H9 (cell line): ENCODE measurements around the gene DENND5B. TPM values are rescaled to one million over a fixed set of nuclear protein-coding genes. Genes with fewer than 3 reads are reported as not detected.

Experiments
- DNase-seq: peaks from one replicate; pipeline ENCODE4 v3.0.0-alpha.2; 2017
- H2AFZ ChIP-seq: one replicate; pipeline ENCODE4 v1.6.1; 2013; ENCODE audit warnings: mild to moderate bottlenecking, low read length, control low read depth, moderate library complexity
- H2AK5ac ChIP-seq: 2 replicates; pipeline ENCODE4 v1.6.1; 2013; ENCODE audit warnings: low read length, control low read depth, mixed read lengths; ENCODE audit not compliant: insufficient read length
- H2BK120ac ChIP-seq: one replicate; pipeline ENCODE4 v1.6.1; 2013; ENCODE audit warnings: low read depth, mild to moderate bottlenecking, low read length, control low read depth, inconsistent platforms; ENCODE audit not compliant: poor library complexity, severe bottlenecking
- H2BK12ac ChIP-seq: 2 replicates; pipeline ENCODE4 v1.6.1; 2013; ENCODE audit warnings: low read length, control low read depth, mixed read lengths, low read depth; ENCODE audit not compliant: insufficient read length
- H2BK15ac ChIP-seq: 2 replicates; pipeline ENCODE4 v1.6.1; 2013; ENCODE audit warnings: low read depth, low read length, control low read depth
- H2BK20ac ChIP-seq: one replicate; pipeline ENCODE4 v1.6.1; 2013; ENCODE audit warnings: low read depth, mild to moderate bottlenecking, low read length, control low read depth, inconsistent platforms; ENCODE audit not compliant: poor library complexity, severe bottlenecking
- H2BK5ac ChIP-seq: 2 replicates; pipeline ENCODE4 v1.6.1; 2013; ENCODE audit warnings: low read length, control low read depth, mixed read lengths; ENCODE audit not compliant: insufficient read length
- H3K14ac ChIP-seq: 2 replicates; pipeline ENCODE4 v1.6.1; 2013; ENCODE audit warnings: low read length, control low read depth; ENCODE audit not compliant: insufficient read depth
- H3K18ac ChIP-seq: 2 replicates; pipeline ENCODE4 v1.6.1; 2013; ENCODE audit warnings: low read depth, mild to moderate bottlenecking, mixed read lengths, low read length, control low read depth; ENCODE audit not compliant: insufficient read length
- H3K23ac ChIP-seq: 2 replicates; pipeline ENCODE4 v1.6.1; 2013; ENCODE audit warnings: low read length, control low read depth, mixed read lengths, low read depth; ENCODE audit not compliant: insufficient read length
- H3K23me2 ChIP-seq: 2 replicates; pipeline ENCODE4 v1.6.1; 2013; ENCODE audit warnings: low read depth, mild to moderate bottlenecking, mixed read lengths, low read length, control low read depth; ENCODE audit not compliant: insufficient read length, poor library complexity, severe bottlenecking
- H3K27ac ChIP-seq: 2 replicates; pipeline ENCODE4 v1.5.1; 2013; ENCODE audit warnings: low read length, control low read depth, mixed read lengths, low read depth; ENCODE audit not compliant: insufficient read length
- H3K27me3 ChIP-seq: 2 replicates; pipeline ENCODE4 v1.6.1; 2013; ENCODE audit warnings: low read length, control low read depth, inconsistent platforms; ENCODE audit not compliant: insufficient read depth
- H3K4ac ChIP-seq: 2 replicates; pipeline ENCODE4 v1.6.1; 2013; ENCODE audit warnings: low read depth, mild to moderate bottlenecking, control low read depth, inconsistent platforms, low read length, moderate library complexity
- H3K4me1 ChIP-seq: 2 replicates; pipeline ENCODE4 v1.6.1; 2013; ENCODE audit warnings: low read length, control low read depth, inconsistent platforms; ENCODE audit not compliant: insufficient read depth
- H3K4me2 ChIP-seq: 2 replicates; pipeline ENCODE4 v1.6.1; 2013; ENCODE audit warnings: low read length, control low read depth, mixed read lengths; ENCODE audit not compliant: insufficient read length, insufficient read depth
- H3K56ac ChIP-seq: 2 replicates; pipeline ENCODE4 v1.6.1; 2013; ENCODE audit warnings: low read depth, mild to moderate bottlenecking, mixed read lengths, low read length, control low read depth; ENCODE audit not compliant: insufficient read length
- H3K79me1 ChIP-seq: 2 replicates; pipeline ENCODE4 v1.6.1; 2013; ENCODE audit warnings: low read depth, mild to moderate bottlenecking, moderate library complexity, low read length, control low read depth, inconsistent platforms; ENCODE audit not compliant: insufficient read depth, poor library complexity, severe bottlenecking
- H3K79me2 ChIP-seq: 2 replicates; pipeline ENCODE4 v1.6.1; 2013; ENCODE audit warnings: low read length, control low read depth, inconsistent platforms; ENCODE audit not compliant: insufficient read depth
- H3K9ac ChIP-seq: 2 replicates; pipeline ENCODE4 v1.6.1; 2013; ENCODE audit warnings: low read length, control low read depth, mixed read lengths; ENCODE audit not compliant: insufficient read length; ENCODE audit errors: extremely low read depth
- H3K9me3 ChIP-seq: one replicate; pipeline ENCODE4 v1.6.1; 2013; ENCODE audit warnings: low read depth, low read length, inconsistent platforms; ENCODE audit not compliant: control insufficient read depth
- H3T11ph ChIP-seq: one replicate; pipeline ENCODE4 v1.6.1; 2013; ENCODE audit warnings: mild to moderate bottlenecking, low read length, control low read depth, inconsistent platforms
- H4K20me1 ChIP-seq: one replicate; pipeline ENCODE4 v1.6.1; 2013; ENCODE audit not compliant: control insufficient read depth, insufficient read length, insufficient read depth
- H4K5ac ChIP-seq: 2 replicates; pipeline ENCODE4 v1.6.1; 2013; ENCODE audit warnings: low read depth, mild to moderate bottlenecking, mixed read lengths, low read length, control low read depth; ENCODE audit not compliant: insufficient read length
- H4K8ac ChIP-seq: replicated peaks from 2 replicates; pipeline ENCODE4 v1.6.1; 2013; ENCODE audit warnings: low read length, control low read depth, mixed read lengths, low read depth; ENCODE audit not compliant: insufficient read length
- H4K91ac ChIP-seq: 2 replicates; pipeline ENCODE4 v1.6.1; 2013; ENCODE audit warnings: low read depth, mild to moderate bottlenecking, moderate library complexity, mixed read lengths, low read length, control low read depth; ENCODE audit not compliant: insufficient read length
- H3K27ac Mint-ChIP-seq, 3 experiments: 2 replicates in 2 of 3; 3 replicates in 1 of 3; pipeline ENCODE4 v1.8.0; 2020 to 2021; ENCODE audit warnings: mixed read lengths in 3 of 3, mild to moderate bottlenecking in 1 of 3, moderate library complexity in 1 of 3
- H3K27me3 Mint-ChIP-seq: 2 replicates; pipeline ENCODE4 v1.8.0; 2021; ENCODE audit warnings: low read depth, mild to moderate bottlenecking, moderate library complexity, mixed read lengths
- H3K36me3 Mint-ChIP-seq, 3 experiments: 2 replicates in 2 of 3; 3 replicates in 1 of 3; pipeline ENCODE4 v1.8.0; 2020 to 2021; ENCODE audit warnings: low read depth in 3 of 3, mixed read lengths in 3 of 3; ENCODE audit not compliant: insufficient read depth in 1 of 3
- H3K4me1 Mint-ChIP-seq, 2 experiments: 2 replicates each; pipeline ENCODE4 v1.8.0; 2020; ENCODE audit warnings: mixed read lengths in 2 of 2
- H3K4me3 Mint-ChIP-seq, 2 experiments: 2 replicates in 1 of 2; 3 replicates in 1 of 2; pipeline ENCODE4 v1.8.0; 2020 to 2021; ENCODE audit warnings: mild to moderate bottlenecking in 2 of 2, mixed read lengths in 2 of 2, moderate library complexity in 1 of 2
- H3K9me3 Mint-ChIP-seq, 2 experiments: 2 replicates in 1 of 2; 3 replicates in 1 of 2; pipeline ENCODE4 v1.8.0; 2020; ENCODE audit warnings: mild to moderate bottlenecking in 2 of 2, mixed read lengths in 2 of 2, moderate library complexity in 1 of 2
- WGBS: extraction: QIAGEN DNeasy Blood & Tissue Kit; methylation state at CpG from one replicate; pipeline ENCODE4 v1.1.7; 2013; ENCODE audit warnings: missing lambda C conversion rate, low lambda C conversion rate, mixed read lengths; ENCODE audit not compliant: insufficient read length; ENCODE audit errors: extremely low coverage; 5-methylcytosine and 5-hydroxymethylcytosine counted together
- total RNA-seq: library from RNA; stranded (reverse); gene quantifications from 2 replicates; pipeline ENCODE4 v1.2.1, GENCODE V29; 2021
- TF ChIP-seq, protein P1 (sequence below): fragments of 200-600 bp; sonication (generic); conservative IDR thresholded peaks from 3 replicates; pipeline ENCODE4 v1.8.0; 2021; ENCODE audit warnings: antibody characterized with exemption, mild to moderate bottlenecking

DENND5B gene
- total RNA-seq, 1 experiment from 2014 or later = 13.4 TPM

DNA sequence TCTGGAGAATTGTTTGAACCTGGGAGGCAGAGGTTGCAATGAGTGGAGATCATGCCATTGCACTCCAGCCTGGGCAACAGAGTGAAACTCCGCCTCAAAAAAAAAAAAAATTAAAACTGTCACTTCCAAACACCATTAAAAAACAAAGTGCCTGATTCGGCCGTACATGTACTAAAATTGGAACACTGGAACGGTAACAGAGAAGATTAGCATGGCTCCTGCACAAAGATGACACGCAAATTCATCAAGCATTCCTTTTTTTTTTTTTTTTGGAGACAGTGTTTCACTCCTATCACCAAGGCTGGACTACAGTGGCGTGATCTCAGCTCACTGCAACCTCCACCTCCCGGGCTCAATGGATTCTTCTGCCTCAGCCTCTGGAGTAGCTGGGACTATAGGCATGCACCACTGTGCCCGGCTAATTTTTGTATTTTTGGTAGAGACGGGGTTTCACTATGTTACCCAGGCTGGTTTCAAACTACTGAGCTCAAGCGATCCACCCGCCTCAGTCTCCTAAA is 224.8 kb downstream of the DENND5B start:
- Histone ChIP-seq H3K23me2 (peaks cover 2% of the 10 kb centered on the region), H3K4me2 (no peak overlapping the region), H3K79me2 (no peaks in the 10 kb centered on the region), H4K20me1 (no peaks in the 10 kb centered on the region), H3K27me3 (no peaks in the 10 kb centered on the region), H2BK120ac (no peak overlapping the region), H3K9me3 (no peaks in the 10 kb centered on the region), H3T11ph (no peak overlapping the region), H2BK20ac (no peak overlapping the region), H3K4ac (no peak overlapping the region), H2BK12ac (no peak overlapping the region), H3K18ac (no peak overlapping the region), H3K14ac (no peak overlapping the region), H3K9ac (no peak overlapping the region), H2BK15ac (no peak overlapping the region), H2AK5ac (no peak overlapping the region), H4K91ac (no peak overlapping the region), H3K4me1 (peaks cover 15% of the 10 kb centered on the region; the same call in 1 of the 2 replicates), H3K56ac (no peak overlapping the region), H4K8ac (no peak overlapping the region), H2BK5ac (no peak overlapping the region), H3K23ac (no peak overlapping the region), H3K79me1 (no peaks in the 10 kb centered on the region), H4K5ac (no peak overlapping the region), H2AFZ (no peak overlapping the region), H3K27ac (no peak overlapping the region)
- H3K27me3 Mint-ChIP-seq = no peaks in the 10 kb centered on the region
- peaks cover 59 to 65% of the 10 kb centered on the region in 2 experiments for H3K4me1 Mint-ChIP-seq
- H3K27ac Mint-ChIP-seq = peak overlapping the region in 2 of 3 experiments; percentile 17 to 40; a peak in 2 of 7 replicates
- TF ChIP-seq, protein P1, sequence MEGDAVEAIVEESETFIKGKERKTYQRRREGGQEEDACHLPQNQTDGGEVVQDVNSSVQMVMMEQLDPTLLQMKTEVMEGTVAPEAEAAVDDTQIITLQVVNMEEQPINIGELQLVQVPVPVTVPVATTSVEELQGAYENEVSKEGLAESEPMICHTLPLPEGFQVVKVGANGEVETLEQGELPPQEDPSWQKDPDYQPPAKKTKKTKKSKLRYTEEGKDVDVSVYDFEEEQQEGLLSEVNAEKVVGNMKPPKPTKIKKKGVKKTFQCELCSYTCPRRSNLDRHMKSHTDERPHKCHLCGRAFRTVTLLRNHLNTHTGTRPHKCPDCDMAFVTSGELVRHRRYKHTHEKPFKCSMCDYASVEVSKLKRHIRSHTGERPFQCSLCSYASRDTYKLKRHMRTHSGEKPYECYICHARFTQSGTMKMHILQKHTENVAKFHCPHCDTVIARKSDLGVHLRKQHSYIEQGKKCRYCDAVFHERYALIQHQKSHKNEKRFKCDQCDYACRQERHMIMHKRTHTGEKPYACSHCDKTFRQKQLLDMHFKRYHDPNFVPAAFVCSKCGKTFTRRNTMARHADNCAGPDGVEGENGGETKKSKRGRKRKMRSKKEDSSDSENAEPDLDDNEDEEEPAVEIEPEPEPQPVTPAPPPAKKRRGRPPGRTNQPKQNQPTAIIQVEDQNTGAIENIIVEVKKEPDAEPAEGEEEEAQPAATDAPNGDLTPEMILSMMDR = no peak
- no peak for DNase-seq
- H3K4me3 Mint-ChIP-seq = no peak overlapping the region
- H3K36me3 Mint-ChIP-seq = 0 out of 7 replicates have a peak, but pooled peaks cover 0 to 4% (median 0%) of the 10 kb centered on the region in 3 experiments
- H3K9me3 Mint-ChIP-seq = no peaks in the 10 kb centered on the region
- WGBS = no CpG with 5 or more reads among the region's 11 CpGs
